ENCODE data around the gene GNB1.
"Not testable (repeated sequence)": the region's sequence is repeated elsewhere in the genome, so short reads cannot be mapped to it uniquely, and the experiment has no call there.

The GNB1 gene

GRCh38 chr1:1856161-1856560 lies 34.7 kb downstream of the GNB1 start:
- DNase-seq, result not testable (repeated sequence)

- no peak for DNase-seq
Observed at GRCh38 chr1:1853593-1854257, 37.2 kb downstream of the GNB1 start.

GRCh38 chr1:1852619-1853414 lies 38.1 kb downstream of the GNB1 start:
- no peak for DNase-seq

- DNase-seq, result no peak
Observed at GRCh38 chr1:1847890-1848289, 43.0 kb downstream of the GNB1 start.

GRCh38 chr1:1847061-1847850 lies 43.6 kb downstream of the GNB1 start:
- DNase-seq, result no peak

- DNase-seq, result no peak
Observed at GRCh38 chr1:1846386-1846918, 44.4 kb downstream of the GNB1 start.

- no peak for DNase-seq
Observed at GRCh38 chr1:1842360-1843146, 48.3 kb downstream of the GNB1 start.

- no peak for DNase-seq
Observed at GRCh38 chr1:1841575-1841995, 49.3 kb downstream of the GNB1 start.

GRCh38 chr1:1839311-1839965 lies 51.4 kb downstream of the GNB1 start:
- DNase-seq, result no peak

- no peak for DNase-seq
Observed at GRCh38 chr1:1836119-1836518, 54.8 kb downstream of the GNB1 start.

GRCh38 chr1:1835546-1835945 lies 55.3 kb downstream of the GNB1 start:
- DNase-seq, result no peak

- no peak for DNase-seq
Observed at GRCh38 chr1:1833916-1834325, 57.0 kb downstream of the GNB1 start.

- DNase-seq, result no peak
Observed at GRCh38 chr1:1833456-1833855, 57.4 kb downstream of the GNB1 start.

GRCh38 chr1:1832820-1833219 lies 58.1 kb downstream of the GNB1 start:
- DNase-seq, result no peak

- DNase-seq, result no peak
Observed at GRCh38 chr1:1832166-1832565, 58.7 kb downstream of the GNB1 start.

GRCh38 chr1:1827089-1827848 lies 63.6 kb downstream of the GNB1 start:
- no peak for DNase-seq

- DNase-seq, result no peak
Observed at GRCh38 chr1:1826356-1827088, 64.4 kb downstream of the GNB1 start.

GRCh38 chr1:1825217-1825616 lies 65.7 kb downstream of the GNB1 start:
- no peak for DNase-seq

GRCh38 chr1:1819762-1820161 lies 71.1 kb downstream of the GNB1 start:
- DNase-seq, result no peak

GRCh38 chr1:1817221-1817620 lies 73.7 kb downstream of the GNB1 start:
- no peak for DNase-seq

All from stimulated activated CD4-positive, alpha-beta T cell treated with anti-CD3 and anti-CD28 coated beads, Interleukin-12 subunit alpha, Interleukin-12 subunit beta, amount 100 ng/mL, for 4 hours (primary cell).